ENCODE results near the gene GDF15. TPM values are rescaled to one million over a fixed set of nuclear protein-coding genes. Genes with fewer than 3 reads are reported as not detected.

The GDF15 gene
- total and polyA plus RNA-seq, 11 donors, result 0.33 to 5.7 (median 0.93) TPM

DNA sequence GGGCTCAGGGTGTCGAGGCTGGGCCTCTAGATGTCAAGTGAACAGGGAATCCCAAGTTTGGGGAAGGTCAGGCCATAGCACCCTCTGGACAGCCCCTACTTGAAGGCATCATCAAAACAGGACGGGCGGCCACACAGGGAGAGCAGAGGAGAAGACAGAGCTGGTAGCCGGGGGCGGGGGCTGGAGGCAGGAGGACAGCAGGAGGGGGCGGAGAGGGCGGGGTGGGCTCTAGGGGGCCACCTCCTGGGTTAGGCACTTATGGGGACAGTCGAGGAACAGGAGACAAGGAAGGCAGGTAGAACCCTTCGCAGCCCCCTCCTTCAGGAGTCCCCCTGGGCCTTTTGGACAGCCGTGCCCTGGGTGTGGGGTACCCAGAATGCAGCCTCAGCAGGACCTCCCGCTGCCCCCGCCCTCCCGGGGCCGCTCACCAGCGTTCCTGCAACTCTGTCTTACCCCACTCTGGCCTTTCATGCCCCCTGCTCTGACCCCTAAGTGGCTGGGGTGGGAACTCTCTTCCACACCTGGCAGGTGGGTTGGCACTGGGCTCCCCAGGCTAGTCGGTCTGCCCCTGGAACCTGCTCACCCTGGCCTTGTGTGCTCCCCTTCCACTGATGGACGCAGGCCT is 39.0 kb downstream of the GDF15 start:
- TF ChIP-seq POLR2A (IDR thresholded peaks at IDR 0.05) (no peak), CTCF (IDR thresholded peaks at IDR 0.05) (no peak)
- no peak overlapping the region for H3K4me3 ChIP-seq
- H3K4me1 ChIP-seq, result peaks cover 18 to 90% (median 67%) of the 10 kb centered on the region in 12 donors
- no peaks in the 10 kb centered on the region for H3K9me3 ChIP-seq
- ATAC-seq (no peak), DNase-seq (no peak)
- peak overlapping the region in 6 of 12 donors; percentile 51 to 78 (median 73) for H3K27ac ChIP-seq
- no peaks in the 10 kb centered on the region for H3K27me3 ChIP-seq
- no peaks in the 10 kb centered on the region for H3K36me3 ChIP-seq
- 86 to 89% (median 88%) methylated on average over 16 to 17 of the region's 17 CpGs for WGBS, 4 donors
- intact Hi-C loops (cut with DNase I), result no loop called here

- ATAC-seq, result peak; percentile 57 to 77 (median 70)
- WGBS, 4 donors, result 35 to 44% (median 40%) methylated on average over 15 to 18 of the region's 18 CpGs
- H3K4me3 ChIP-seq, result no peak overlapping the region
These were observed 39.8 kb downstream of the GDF15 start for GRCh38 chr19:18425515-18426415.

DNA sequence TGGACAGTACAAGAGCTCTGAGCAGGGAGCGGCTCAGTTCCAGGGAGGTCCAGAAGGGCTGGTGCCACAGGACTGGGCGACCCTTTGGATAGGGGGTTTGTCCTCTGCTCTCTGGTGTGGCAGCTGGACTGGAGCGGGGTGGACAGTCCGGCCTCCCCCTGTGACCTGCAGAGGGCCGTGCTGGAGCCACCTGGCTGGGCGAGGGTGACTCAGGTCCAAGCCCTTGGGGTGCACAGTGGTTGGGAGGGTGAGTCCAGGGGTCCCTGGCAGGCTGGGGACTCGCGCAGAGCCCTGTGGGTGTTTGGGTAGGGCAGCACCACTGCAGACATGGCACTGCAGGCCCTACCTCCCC is 40.4 kb downstream of the GDF15 start:
- H3K36me3 ChIP-seq, result peaks cover 0 to 6% (median 0%) of the 10 kb centered on the region in 9 donors
- H3K9me3 ChIP-seq, result no peaks in the 10 kb centered on the region
- DNase-seq (no peak), ATAC-seq (peak in 1 of 4 donors; percentile 0)
- WGBS, 4 donors, result 69 to 77% (median 75%) methylated on average over 7 to 8 of the region's 8 CpGs; no CpG with 5 or more reads in 1 of the 4 donors
- peaks cover 18 to 83% (median 63%) of the 10 kb centered on the region in 12 donors for H3K4me1 ChIP-seq
- intact Hi-C loops (cut with DNase I), result no loop called here
- no peak overlapping the region for H3K4me3 ChIP-seq
- no peak for TF ChIP-seq POLR2A (IDR thresholded peaks at IDR 0.05)
- peak in 1 of 12 donors; percentile 0 for TF ChIP-seq CTCF (IDR thresholded peaks at IDR 0.05)
- no peaks in the 10 kb centered on the region for H3K27me3 ChIP-seq
- H3K27ac ChIP-seq, result peak overlapping the region in 11 of 12 donors; percentile 20 to 78 (median 70)

More at GRCh38 chr19:18425515-18426415, 39.8 kb downstream of the GDF15 start:
- intact Hi-C loops (cut with DNase I), result no loop called here
- Histone ChIP-seq H3K27me3 (no peaks in the 10 kb centered on the region), H3K27ac (peak overlapping the region in 11 of 12 donors; percentile 20 to 78 (median 70)), H3K36me3 (peaks cover 0 to 4% (median 0%) of the 10 kb centered on the region in 9 donors), H3K4me1 (peaks cover 18 to 88% (median 65%) of the 10 kb centered on the region in 12 donors), H3K9me3 (no peaks in the 10 kb centered on the region)
- TF ChIP-seq CTCF (IDR thresholded peaks at IDR 0.05), result peak in 3 of 12 donors; percentile 15 to 29 (median 26)
- no peak for TF ChIP-seq POLR2A (IDR thresholded peaks at IDR 0.05)
- peak in 4 of 5 donors; percentile 74 to 82 (median 78) for DNase-seq

All from heart left ventricle (tissue), 16 donors.